B cell (primary cell): ENCODE results near the gene SRP14. TPM values are rescaled to one million over a fixed set of nuclear protein-coding genes. Genes with fewer than 3 reads are reported as not detected.
A peak's percentile ranks its signal among the peaks of the same experiment; 100 is the strongest.

ENCODE experiments used
- ATAC-seq: fragments of 200-7000 bp; cut with Tn5 transposase; one replicate; pipeline ENCODE4 v1.10.0; 2021; ENCODE audit warnings: low read depth, mild to moderate bottlenecking, moderate number of reproducible peaks, moderate library complexity
- CTCF ChIA-PET: fragments of 350-600 bp; sonication (Branson Sonifier 250); formaldehyde crosslinking; loops from one replicate; lab custom pipeline; 2021; ENCODE audit warnings: antibody characterized with exemption, inconsistent platforms; lab: Charles Lee
- POLR2A ChIA-PET: fragments of 350-600 bp; sonication (Branson Sonifier 250); formaldehyde crosslinking; loops from one replicate; lab custom pipeline; 2021; ENCODE audit warnings: antibody characterized with exemption; lab: Charles Lee
- DNase-seq: peaks from one replicate; pipeline ENCODE4 v3.0.0; 2013
- H2AFZ ChIP-seq: 2 replicates; pipeline ENCODE4 v1.6.1; 2012; ENCODE audit warnings: mild to moderate bottlenecking, low read depth, low read length; ENCODE audit not compliant: insufficient read depth, poor library complexity, severe bottlenecking
- H3K27ac ChIP-seq, 2 donors: 1 replicate in 1 of 2; 2 replicates in 1 of 2; pipeline ENCODE4 v1.5.1; 2012 to 2013; ENCODE audit warnings: low read length in 2 of 2, mild to moderate bottlenecking in 2 of 2, moderate library complexity in 1 of 2
- H3K27me3 ChIP-seq, 4 experiments: fragments of 200-600 bp in 1 of 4; sonication (generic) in 1 of 4; replicated peaks in 1 of 4; 1 replicate in 2 of 4; 2 replicates in 2 of 4; pipeline versions ENCODE4 v1.6.1 to v1.7.0; 2013 to 2016; ENCODE audit warnings: low read length in 3 of 4, mild to moderate bottlenecking in 2 of 4, mixed read lengths in 1 of 4, moderate library complexity in 1 of 4; ENCODE audit not compliant: insufficient read depth in 4 of 4, control insufficient read depth in 3 of 4; ENCODE audit errors: control extremely low read depth in 1 of 4
- H3K36me3 ChIP-seq, 2 experiments: replicated peaks in 1 of 2; 1 replicate in 1 of 2; 2 replicates in 1 of 2; pipeline versions ENCODE4 v1.6.1 to v1.7.1; 2013; ENCODE audit warnings: low read length in 1 of 2; ENCODE audit not compliant: insufficient read depth in 2 of 2, control insufficient read depth in 1 of 2; ENCODE audit errors: control extremely low read depth in 1 of 2, extremely low read depth in 1 of 2
- H3K4me1 ChIP-seq, 2 donors: fragments of 200-600 bp in 1 of 2; sonication (generic) in 1 of 2; 1 replicate in 1 of 2; 2 replicates in 1 of 2; pipeline versions ENCODE4 v1.5.1 to v1.6.1; 2013 to 2017; ENCODE audit warnings: low read length in 2 of 2; ENCODE audit not compliant: control insufficient read depth in 2 of 2, insufficient read depth in 2 of 2
- H3K4me2 ChIP-seq: replicated peaks from 2 replicates; pipeline ENCODE3; 2012; ENCODE audit warnings: mild to moderate bottlenecking, low read depth, low read length; ENCODE audit not compliant: poor library complexity, severe bottlenecking
- H3K4me3 ChIP-seq, 5 experiments: fragments of 200-600 bp in 1 of 5; sonication (generic) in 1 of 5; 1 replicate in 3 of 5; 2 replicates in 2 of 5; pipeline versions ENCODE4 v1.5.1 to v1.7.0; 2011 to 2016; ENCODE audit warnings: low read length in 4 of 5, mild to moderate bottlenecking in 4 of 5, low read depth in 2 of 5, control low read depth in 1 of 5, moderate library complexity in 1 of 5; ENCODE audit not compliant: insufficient read depth in 1 of 5; ENCODE audit errors: control extremely low read depth in 1 of 5, extremely low read depth in 1 of 5
- H3K79me2 ChIP-seq: fragments of 200-600 bp; sonication (generic); one replicate; pipeline ENCODE4 v1.6.0; 2016; ENCODE audit warnings: low read length; ENCODE audit not compliant: control insufficient read depth, insufficient read depth
- H3K9ac ChIP-seq: fragments of 200-600 bp; sonication (generic); 2 replicates; pipeline ENCODE4 v1.6.1; 2017; ENCODE audit warnings: mild to moderate bottlenecking, low read length, moderate library complexity
- H3K9me3 ChIP-seq, 3 donors: one replicate each; pipeline versions ENCODE4 v1.6.1 to v1.7.1; 2013; ENCODE audit warnings: low read length in 2 of 3; ENCODE audit not compliant: control insufficient read depth in 2 of 3, insufficient read depth in 1 of 3; ENCODE audit errors: control extremely low read depth in 1 of 3
- H4K20me1 ChIP-seq: 2 replicates; pipeline ENCODE4 v1.6.0; 2012; ENCODE audit warnings: mild to moderate bottlenecking, low read length; ENCODE audit not compliant: insufficient read depth, control insufficient read depth, poor library complexity, severe bottlenecking
- H3K27ac Mint-ChIP-seq: one replicate; pipeline ENCODE4 v1.8.0; 2021; ENCODE audit warnings: mixed read lengths
- H3K27me3 Mint-ChIP-seq: one replicate; pipeline ENCODE4 v1.8.0; 2021; ENCODE audit warnings: mixed read lengths
- H3K4me1 Mint-ChIP-seq: one replicate; pipeline ENCODE4 v1.8.0; 2021; ENCODE audit warnings: mixed read lengths
- H3K4me3 Mint-ChIP-seq: one replicate; pipeline ENCODE4 v1.8.0; 2021; ENCODE audit warnings: mixed read lengths
- H3K9me3 Mint-ChIP-seq: one replicate; pipeline ENCODE4 v1.8.0; 2022; ENCODE audit warnings: mixed read lengths; ENCODE audit not compliant: insufficient read depth
- CTCF ChIP-seq: fragments of 200-600 bp; IDR thresholded peaks from one replicate; pipeline ENCODE4 v1.8.0; 2022; ENCODE audit warnings: antibody characterized with exemption, mild to moderate bottlenecking
- EZH2 ChIP-seq: IDR thresholded peaks from 2 replicates; pipeline ENCODE4 v1.6.1; 2012; ENCODE audit warnings: borderline replicate concordance, low read depth, mild to moderate bottlenecking, moderate library complexity, low read length; ENCODE audit not compliant: insufficient read depth, poor library complexity, severe bottlenecking
- WGBS: methylation state at CpG from one replicate; pipeline ENCODE4 v1.1.5; 2013; ENCODE audit warnings: missing lambda C conversion rate; ENCODE audit not compliant: insufficient coverage; 5-methylcytosine and 5-hydroxymethylcytosine counted together
- intact Hi-C: fragments of 100-400 bp; cut with micrococcal nuclease; formaldehyde crosslinking; loops from one replicate; pipeline ENCODE4 v1.10.0; 2022
- polyA plus RNA-seq: library from polyadenylated mRNA; depleted of rRNA; stranded (reverse); fragments of >200 nt; gene quantifications from 2 replicates; pipeline ENCODE4 v1.2.3, GENCODE V29; 2012
- total RNA-seq, 2 donors: library from RNA; stranded (reverse); fragments of 120-200 nt in 1 of 2; gene quantifications; 1 replicate in 1 of 2; 2 replicates in 1 of 2; pipeline versions ENCODE4 v1.2.3 to v1.2.4, GENCODE V29; 2013 to 2022

The SRP14 gene
- total and polyA plus RNA-seq, 2 donors (not counting 1 experiment from before 2014, with no cell fraction given): 120 to 131 TPM

GRCh38 chr15:40060236-40060961 is 21.4 kb upstream of the SRP14 start:
- no peak overlapping the region for H3K4me2 ChIP-seq
- peaks cover 3% of the 10 kb centered on the region for H3K79me2 ChIP-seq
- H3K4me1 ChIP-seq: peaks cover 27 to 46% of the 10 kb centered on the region in 2 donors
- TF ChIP-seq EZH2: no peak
- no peak for TF ChIP-seq CTCF
- ChIA-PET CTCF (interaction anchor here (1.0 to 3.6 kb wide), 6 partner anchors 11 to 215 kb away, joined by 3 to 30 read pairs (median 4); no protein-coding TSS in a partner anchor), POLR2A (interaction anchor here (0.5 to 1.5 kb wide), 4 partner anchors 13 to 40 kb away, joined by 3 to 5 read pairs (median 3); no protein-coding TSS in a partner anchor)
- WGBS: 98% methylated on average over 6 of the region's 10 CpGs
- no peak overlapping the region for H3K27ac ChIP-seq
- intact Hi-C loops: no loop called here
- ATAC-seq: no peak
- no peak overlapping the region for H3K9ac ChIP-seq
- DNase-seq: no peak
- H3K4me1 Mint-ChIP-seq: peaks cover 42% of the 10 kb centered on the region
- H3K27ac Mint-ChIP-seq: peak overlapping the region; percentile 53
- no peaks in the 10 kb centered on the region for H4K20me1 ChIP-seq
- H3K36me3 ChIP-seq: no peaks in the 10 kb centered on the region
- no peak overlapping the region for H3K4me3 Mint-ChIP-seq
- H3K27me3 ChIP-seq: no peaks in the 10 kb centered on the region
- H3K9me3 Mint-ChIP-seq: no peaks in the 10 kb centered on the region
- no peaks in the 10 kb centered on the region for H3K9me3 ChIP-seq
- no peak overlapping the region for H3K4me3 ChIP-seq
- H3K27me3 Mint-ChIP-seq: no peaks in the 10 kb centered on the region
- no peak overlapping the region for H2AFZ ChIP-seq

- Mint-ChIP-seq H3K4me1 (peaks cover 43% of the 10 kb centered on the region), H3K4me3 (no peak overlapping the region), H3K27ac (no peak overlapping the region), H3K9me3 (no peaks in the 10 kb centered on the region), H3K27me3 (no peaks in the 10 kb centered on the region)
- Histone ChIP-seq H3K4me2 (no peak overlapping the region), H3K36me3 (no peaks in the 10 kb centered on the region), H3K27me3 (no peaks in the 10 kb centered on the region), H3K4me1 (peaks cover 27 to 46% of the 10 kb centered on the region in 2 donors), H4K20me1 (no peaks in the 10 kb centered on the region), H3K27ac (no peak overlapping the region), H3K79me2 (peaks cover 3% of the 10 kb centered on the region), H3K9ac (no peak overlapping the region), H3K9me3 (no peaks in the 10 kb centered on the region), H3K4me3 (no peak overlapping the region), H2AFZ (no peak overlapping the region)
- 89% methylated on average over 10 of the region's 11 CpGs for WGBS
- POLR2A ChIA-PET: interaction anchor here (0.5 to 1.5 kb wide), 6 partner anchors 12 to 48 kb away, joined by 3 to 5 read pairs (median 3); no protein-coding TSS in a partner anchor
- intact Hi-C loops: no loop called here
- TF ChIP-seq EZH2: no peak
- no peak for TF ChIP-seq CTCF
- ATAC-seq (no peak), DNase-seq (no peak)
- CTCF ChIA-PET: interaction anchor here (0.9 to 3.6 kb wide), 8 partner anchors 10 to 215 kb away, joined by 3 to 30 read pairs (median 4); no protein-coding TSS in a partner anchor
Measured at GRCh38 chr15:40059821-40060220, 20.8 kb upstream of the SRP14 start.
